Measurements from ENCODE around the gene ANXA2. TPM values are rescaled to one million over a fixed set of nuclear protein-coding genes. Genes with fewer than 3 reads are reported as not detected.

The ANXA2 gene
- polyA plus RNA-seq, 1 donor (not counting 4 experiments of a cell fraction or from before 2014, with no cell fraction given): 11,017 TPM

DNA sequence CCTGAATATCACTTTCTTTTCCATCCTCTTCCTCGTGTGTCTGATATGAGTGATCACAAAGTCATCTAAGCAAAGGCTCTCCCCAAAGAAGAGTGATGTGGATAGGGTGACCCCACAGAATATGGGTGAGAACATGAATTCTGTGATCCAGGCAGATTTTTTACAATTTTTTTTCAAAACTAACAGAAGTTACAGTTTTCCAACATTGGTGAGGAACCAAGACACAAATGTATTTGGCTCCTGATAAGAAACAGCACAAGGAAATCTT lies 27.0 kb downstream of the ANXA2 start:
- peaks cover 69% of the 10 kb centered on the region for H4K20me1 ChIP-seq (ENCODE audit: control insufficient read depth, extremely low read depth, insufficient read depth, low read length)
- DNase-seq (ENCODE audit: low read depth, low spot score): no peak
- H3K9ac ChIP-seq (ENCODE audit: control insufficient read depth, extremely low read depth, insufficient read depth, low read length): peak overlapping the region; percentile 16
- no peak overlapping the region for H2AFZ ChIP-seq (ENCODE audit: control insufficient read depth, low read length)
- peak overlapping the region; percentile 91 for H3K27ac ChIP-seq (ENCODE audit: control insufficient read depth, insufficient read depth, low read length)
- no peaks in the 10 kb centered on the region for H3K9me3 ChIP-seq (ENCODE audit: control insufficient read depth, low read depth, low read length)
- H3K36me3 ChIP-seq (ENCODE audit: control insufficient read depth in 2 of 2, extremely low read depth in 1 of 2, insufficient read depth in 2 of 2, low read length in 2 of 2): peaks cover 23 to 62% of the 10 kb centered on the region in 2 experiments
- dilution Hi-C loops (cut with MboI; ENCODE audit: extremely low pct_ligation_motif_present, low sequenced_read_pairs): no loop called here
- H3K9me1 ChIP-seq (ENCODE audit: control insufficient read depth, extremely low read depth, insufficient read depth, low read length): no peaks in the 10 kb centered on the region
- no peaks in the 10 kb centered on the region for H3K27me3 ChIP-seq (ENCODE audit: control insufficient read depth, extremely low read depth, insufficient read depth, low read length)
- FAIRE-seq: no peak
- H3K4me2 ChIP-seq (ENCODE audit: control insufficient read depth, extremely low read depth, insufficient read depth, low read depth, low read length): peak overlapping the region; percentile 43
- peaks cover 42% of the 10 kb centered on the region for H3K79me2 ChIP-seq (ENCODE audit: control insufficient read depth, insufficient read depth, low read length)
- no peak overlapping the region for H3K4me3 ChIP-seq (ENCODE audit: control insufficient read depth in 2 of 3, extremely low read depth in 1 of 3, insufficient read depth in 2 of 3, low read depth in 1 of 3, low read length in 3 of 3)
- TF ChIP-seq, protein P1, sequence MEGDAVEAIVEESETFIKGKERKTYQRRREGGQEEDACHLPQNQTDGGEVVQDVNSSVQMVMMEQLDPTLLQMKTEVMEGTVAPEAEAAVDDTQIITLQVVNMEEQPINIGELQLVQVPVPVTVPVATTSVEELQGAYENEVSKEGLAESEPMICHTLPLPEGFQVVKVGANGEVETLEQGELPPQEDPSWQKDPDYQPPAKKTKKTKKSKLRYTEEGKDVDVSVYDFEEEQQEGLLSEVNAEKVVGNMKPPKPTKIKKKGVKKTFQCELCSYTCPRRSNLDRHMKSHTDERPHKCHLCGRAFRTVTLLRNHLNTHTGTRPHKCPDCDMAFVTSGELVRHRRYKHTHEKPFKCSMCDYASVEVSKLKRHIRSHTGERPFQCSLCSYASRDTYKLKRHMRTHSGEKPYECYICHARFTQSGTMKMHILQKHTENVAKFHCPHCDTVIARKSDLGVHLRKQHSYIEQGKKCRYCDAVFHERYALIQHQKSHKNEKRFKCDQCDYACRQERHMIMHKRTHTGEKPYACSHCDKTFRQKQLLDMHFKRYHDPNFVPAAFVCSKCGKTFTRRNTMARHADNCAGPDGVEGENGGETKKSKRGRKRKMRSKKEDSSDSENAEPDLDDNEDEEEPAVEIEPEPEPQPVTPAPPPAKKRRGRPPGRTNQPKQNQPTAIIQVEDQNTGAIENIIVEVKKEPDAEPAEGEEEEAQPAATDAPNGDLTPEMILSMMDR (optimal IDR thresholded peaks at IDR 0.05 in 1 of 3, IDR thresholded peaks at IDR 0.05 in 1 of 3, conservative IDR thresholded peaks at IDR 0.05 in 1 of 3; ENCODE audit: extremely low read depth in 1 of 3, insufficient read depth in 2 of 3, low read length in 3 of 3): no peak
- no peak for TF ChIP-seq EZH2 (IDR thresholded peaks at IDR 0.05; ENCODE audit: low read length)
- H3K4me1 ChIP-seq (ENCODE audit: control insufficient read depth, extremely low read depth, insufficient read depth, low read length): peaks cover 51% of the 10 kb centered on the region

DNA sequence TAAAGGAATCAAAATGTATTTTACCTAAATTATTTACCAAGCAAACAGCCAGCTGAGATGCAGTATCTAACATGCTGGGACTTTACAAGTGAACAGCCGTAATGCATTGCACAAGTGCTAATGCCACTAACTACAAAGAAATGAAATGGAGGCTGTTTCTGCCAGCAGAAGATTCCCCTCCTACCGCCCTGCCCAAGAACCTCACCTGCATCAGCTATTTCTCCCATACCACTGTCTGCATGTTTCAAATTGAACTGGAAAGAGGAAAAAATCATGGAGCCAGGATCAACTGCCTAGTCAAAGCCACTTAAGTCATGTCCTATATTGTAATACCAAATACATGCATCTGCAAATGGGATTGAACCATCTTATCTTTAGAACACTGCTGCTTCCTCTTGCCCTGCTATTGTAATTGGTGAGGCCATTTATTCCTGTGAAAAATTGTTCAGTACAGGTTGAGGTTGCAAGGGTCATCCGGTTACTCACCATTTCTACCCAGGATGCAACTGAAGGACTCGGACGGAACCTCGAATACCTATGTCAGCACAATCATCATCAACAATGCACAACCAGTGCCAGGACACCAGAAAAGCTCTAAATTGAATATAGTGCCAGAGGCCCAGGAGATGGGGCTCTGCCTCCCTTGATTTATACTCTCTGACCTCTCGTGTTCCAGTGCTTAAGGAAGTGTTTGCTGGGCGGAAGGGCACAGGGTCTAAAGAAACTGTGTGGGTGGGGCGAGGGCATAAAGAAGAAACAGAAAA lies 27.5 kb downstream of the ANXA2 start:
- Histone ChIP-seq H3K9me3 (ENCODE audit: control insufficient read depth, low read depth, low read length) (no peaks in the 10 kb centered on the region), H3K4me2 (ENCODE audit: control insufficient read depth, extremely low read depth, insufficient read depth, low read depth, low read length) (no peak overlapping the region), H3K36me3 (ENCODE audit: control insufficient read depth in 2 of 2, extremely low read depth in 1 of 2, insufficient read depth in 2 of 2, low read length in 2 of 2) (peaks cover 22 to 58% of the 10 kb centered on the region in 2 experiments), H3K4me3 (ENCODE audit: control insufficient read depth in 2 of 3, extremely low read depth in 1 of 3, insufficient read depth in 2 of 3, low read depth in 1 of 3, low read length in 3 of 3) (no peak overlapping the region), H4K20me1 (ENCODE audit: control insufficient read depth, extremely low read depth, insufficient read depth, low read length) (peaks cover 64% of the 10 kb centered on the region), H3K27me3 (ENCODE audit: control insufficient read depth, extremely low read depth, insufficient read depth, low read length) (no peaks in the 10 kb centered on the region), H3K9ac (ENCODE audit: control insufficient read depth, extremely low read depth, insufficient read depth, low read length) (peak overlapping the region; percentile 16), H2AFZ (ENCODE audit: control insufficient read depth, low read length) (no peak overlapping the region), H3K4me1 (ENCODE audit: control insufficient read depth, extremely low read depth, insufficient read depth, low read length) (peaks cover 46% of the 10 kb centered on the region), H3K27ac (ENCODE audit: control insufficient read depth, insufficient read depth, low read length) (peak overlapping the region; percentile 91), H3K9me1 (ENCODE audit: control insufficient read depth, extremely low read depth, insufficient read depth, low read length) (no peaks in the 10 kb centered on the region), H3K79me2 (ENCODE audit: control insufficient read depth, insufficient read depth, low read length) (peaks cover 41% of the 10 kb centered on the region)
- TF ChIP-seq, protein P1 (optimal IDR thresholded peaks at IDR 0.05 in 1 of 3, IDR thresholded peaks at IDR 0.05 in 1 of 3, conservative IDR thresholded peaks at IDR 0.05 in 1 of 3; ENCODE audit: extremely low read depth in 1 of 3, insufficient read depth in 2 of 3, low read length in 3 of 3): no peak
- TF ChIP-seq EZH2 (IDR thresholded peaks at IDR 0.05; ENCODE audit: low read length): no peak
- FAIRE-seq (no peak), DNase-seq (ENCODE audit: low read depth, low spot score) (no peak)
- dilution Hi-C loops (cut with MboI; ENCODE audit: extremely low pct_ligation_motif_present, low sequenced_read_pairs): no loop called here
